Measurements from ENCODE around the gene SCARF2.
"Not testable (repeated sequence)": the region's sequence is repeated elsewhere in the genome, so short reads cannot be mapped to it uniquely, and the experiment has no call there.

SCARF2 gene

GRCh38 chr22:20456064-20456721, 18.6 kb upstream of the SCARF2 start:
- TF ChIP-seq CTCF (IDR thresholded peaks at IDR 0.05; ENCODE audit: extremely low read depth, missing control alignments) = peak; percentile 89
- DNase-seq (ENCODE audit: low spot score) = peak; percentile 90

- no peak for DNase-seq (ENCODE audit: low spot score)
- TF ChIP-seq CTCF (IDR thresholded peaks at IDR 0.05; ENCODE audit: extremely low read depth, missing control alignments) = no peak
Measured at GRCh38 chr22:20455709-20456063, 18.1 kb upstream of the SCARF2 start.

- DNase-seq (ENCODE audit: low spot score) = no peak
- TF ChIP-seq CTCF (IDR thresholded peaks at IDR 0.05; ENCODE audit: extremely low read depth, missing control alignments) = no peak
Measured at GRCh38 chr22:20453222-20453621, 15.6 kb upstream of the SCARF2 start.

- no peak for TF ChIP-seq CTCF (IDR thresholded peaks at IDR 0.05; ENCODE audit: extremely low read depth, missing control alignments)
- no peak for DNase-seq (ENCODE audit: low spot score)
Measured at GRCh38 chr22:20451920-20452319, 14.3 kb upstream of the SCARF2 start.

GRCh38 chr22:20451129-20451778, 13.6 kb upstream of the SCARF2 start:
- DNase-seq (ENCODE audit: low spot score) = not testable (repeated sequence)

GRCh38 chr22:20450551-20450906, 12.9 kb upstream of the SCARF2 start:
- no peak for DNase-seq (ENCODE audit: low spot score)
- no peak for TF ChIP-seq CTCF (IDR thresholded peaks at IDR 0.05; ENCODE audit: extremely low read depth, missing control alignments)

- TF ChIP-seq CTCF (IDR thresholded peaks at IDR 0.05; ENCODE audit: extremely low read depth, missing control alignments) = no peak
- no peak for DNase-seq (ENCODE audit: low spot score)
Measured at GRCh38 chr22:20449819-20450550, 12.4 kb upstream of the SCARF2 start.

Data from GM20000 (cell line).